OCI-LY1 (cell line): ENCODE results near the gene PCSK5.

ENCODE experiments used
- CTCF ChIP-seq: fragments of 200-600 bp; sonication (generic), shearing (Covaris generic); IDR thresholded peaks from 2 replicates; pipeline ENCODE4 v1.5.1; 2017; ENCODE audit warnings: mild to moderate bottlenecking, antibody characterized with exemption, low read length, moderate library complexity, mixed read lengths
- EZH2 ChIP-seq: fragments of 200-600 bp; sonication (generic), shearing (Covaris generic); IDR thresholded peaks from 2 replicates; pipeline ENCODE4 v1.8.0; 2017; ENCODE audit warnings: borderline replicate concordance, mixed run types, mild to moderate bottlenecking, antibody characterized with exemption, low read length, moderate library complexity, mixed read lengths

- no peak for TF ChIP-seq CTCF
- TF ChIP-seq EZH2, result no peak
Observed at GRCh38 chr9:76355886-76356285, 465.4 kb downstream of the PCSK5 start.
